HepG2 (cell line): ENCODE measurements around the gene KRTAP5-6.

Source experiments
- NR2C2 ChIP-seq: sonication (generic); formaldehyde crosslinking; IDR thresholded peaks from 2 replicates; pipeline ENCODE4 v1.4.0; 2020; ENCODE audit warnings: missing genetic modification reagents, mild to moderate bottlenecking, moderate library complexity, borderline replicate concordance
- TF ChIP-seq, protein P1 (sequence below), 2 experiments: sonication (generic) in 1 of 2; formaldehyde crosslinking in 1 of 2; IDR thresholded peaks; 2 replicates each; pipeline versions ENCODE4 v1.5.1 to v1.6.1; 2011 to 2020; ENCODE audit warnings: borderline replicate concordance in 1 of 2, low read depth in 1 of 2, low read length in 1 of 2, mild to moderate bottlenecking in 1 of 2, missing genetic modification reagents in 1 of 2, moderate library complexity in 1 of 2
- TF ChIP-seq, protein P2 (sequence below): sonication (generic); formaldehyde crosslinking; IDR thresholded peaks from 2 replicates; pipeline ENCODE4 v1.5.0; 2020; ENCODE audit warnings: mild to moderate bottlenecking, missing genetic modification reagents, borderline replicate concordance

DNA sequence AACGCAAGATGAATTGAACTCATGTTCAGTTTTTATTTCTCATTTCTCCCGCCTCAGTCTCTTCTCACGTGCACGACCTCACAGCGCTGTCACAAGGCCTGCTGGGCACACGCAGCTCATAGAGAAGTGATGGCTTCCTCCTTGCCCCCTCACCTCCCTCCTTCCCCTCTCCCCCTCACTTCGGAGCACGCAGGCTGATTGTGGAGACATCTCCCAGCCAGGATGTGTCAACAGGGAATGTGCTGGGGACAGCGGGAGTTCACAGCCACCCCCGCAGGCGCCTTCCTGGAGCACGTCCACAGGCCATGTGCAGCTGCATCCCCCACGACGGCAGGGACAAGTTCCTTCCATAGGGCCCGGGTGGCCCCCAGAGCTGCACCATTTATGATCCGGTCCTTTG is 29.1 kb upstream of the KRTAP5-6 start:
- TF ChIP-seq, protein P1, sequence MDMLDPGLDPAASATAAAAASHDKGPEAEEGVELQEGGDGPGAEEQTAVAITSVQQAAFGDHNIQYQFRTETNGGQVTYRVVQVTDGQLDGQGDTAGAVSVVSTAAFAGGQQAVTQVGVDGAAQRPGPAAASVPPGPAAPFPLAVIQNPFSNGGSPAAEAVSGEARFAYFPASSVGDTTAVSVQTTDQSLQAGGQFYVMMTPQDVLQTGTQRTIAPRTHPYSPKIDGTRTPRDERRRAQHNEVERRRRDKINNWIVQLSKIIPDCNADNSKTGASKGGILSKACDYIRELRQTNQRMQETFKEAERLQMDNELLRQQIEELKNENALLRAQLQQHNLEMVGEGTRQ (IDR thresholded peaks at IDR 0.05; ENCODE audit: low read depth, low read length), result no peak
- TF ChIP-seq, protein P1 (CRISPR knock-in tag; IDR thresholded peaks at IDR 0.05; ENCODE audit: borderline replicate concordance), result no peak
- TF ChIP-seq NR2C2 (CRISPR knock-in tag), result no peak
- TF ChIP-seq, protein P2, sequence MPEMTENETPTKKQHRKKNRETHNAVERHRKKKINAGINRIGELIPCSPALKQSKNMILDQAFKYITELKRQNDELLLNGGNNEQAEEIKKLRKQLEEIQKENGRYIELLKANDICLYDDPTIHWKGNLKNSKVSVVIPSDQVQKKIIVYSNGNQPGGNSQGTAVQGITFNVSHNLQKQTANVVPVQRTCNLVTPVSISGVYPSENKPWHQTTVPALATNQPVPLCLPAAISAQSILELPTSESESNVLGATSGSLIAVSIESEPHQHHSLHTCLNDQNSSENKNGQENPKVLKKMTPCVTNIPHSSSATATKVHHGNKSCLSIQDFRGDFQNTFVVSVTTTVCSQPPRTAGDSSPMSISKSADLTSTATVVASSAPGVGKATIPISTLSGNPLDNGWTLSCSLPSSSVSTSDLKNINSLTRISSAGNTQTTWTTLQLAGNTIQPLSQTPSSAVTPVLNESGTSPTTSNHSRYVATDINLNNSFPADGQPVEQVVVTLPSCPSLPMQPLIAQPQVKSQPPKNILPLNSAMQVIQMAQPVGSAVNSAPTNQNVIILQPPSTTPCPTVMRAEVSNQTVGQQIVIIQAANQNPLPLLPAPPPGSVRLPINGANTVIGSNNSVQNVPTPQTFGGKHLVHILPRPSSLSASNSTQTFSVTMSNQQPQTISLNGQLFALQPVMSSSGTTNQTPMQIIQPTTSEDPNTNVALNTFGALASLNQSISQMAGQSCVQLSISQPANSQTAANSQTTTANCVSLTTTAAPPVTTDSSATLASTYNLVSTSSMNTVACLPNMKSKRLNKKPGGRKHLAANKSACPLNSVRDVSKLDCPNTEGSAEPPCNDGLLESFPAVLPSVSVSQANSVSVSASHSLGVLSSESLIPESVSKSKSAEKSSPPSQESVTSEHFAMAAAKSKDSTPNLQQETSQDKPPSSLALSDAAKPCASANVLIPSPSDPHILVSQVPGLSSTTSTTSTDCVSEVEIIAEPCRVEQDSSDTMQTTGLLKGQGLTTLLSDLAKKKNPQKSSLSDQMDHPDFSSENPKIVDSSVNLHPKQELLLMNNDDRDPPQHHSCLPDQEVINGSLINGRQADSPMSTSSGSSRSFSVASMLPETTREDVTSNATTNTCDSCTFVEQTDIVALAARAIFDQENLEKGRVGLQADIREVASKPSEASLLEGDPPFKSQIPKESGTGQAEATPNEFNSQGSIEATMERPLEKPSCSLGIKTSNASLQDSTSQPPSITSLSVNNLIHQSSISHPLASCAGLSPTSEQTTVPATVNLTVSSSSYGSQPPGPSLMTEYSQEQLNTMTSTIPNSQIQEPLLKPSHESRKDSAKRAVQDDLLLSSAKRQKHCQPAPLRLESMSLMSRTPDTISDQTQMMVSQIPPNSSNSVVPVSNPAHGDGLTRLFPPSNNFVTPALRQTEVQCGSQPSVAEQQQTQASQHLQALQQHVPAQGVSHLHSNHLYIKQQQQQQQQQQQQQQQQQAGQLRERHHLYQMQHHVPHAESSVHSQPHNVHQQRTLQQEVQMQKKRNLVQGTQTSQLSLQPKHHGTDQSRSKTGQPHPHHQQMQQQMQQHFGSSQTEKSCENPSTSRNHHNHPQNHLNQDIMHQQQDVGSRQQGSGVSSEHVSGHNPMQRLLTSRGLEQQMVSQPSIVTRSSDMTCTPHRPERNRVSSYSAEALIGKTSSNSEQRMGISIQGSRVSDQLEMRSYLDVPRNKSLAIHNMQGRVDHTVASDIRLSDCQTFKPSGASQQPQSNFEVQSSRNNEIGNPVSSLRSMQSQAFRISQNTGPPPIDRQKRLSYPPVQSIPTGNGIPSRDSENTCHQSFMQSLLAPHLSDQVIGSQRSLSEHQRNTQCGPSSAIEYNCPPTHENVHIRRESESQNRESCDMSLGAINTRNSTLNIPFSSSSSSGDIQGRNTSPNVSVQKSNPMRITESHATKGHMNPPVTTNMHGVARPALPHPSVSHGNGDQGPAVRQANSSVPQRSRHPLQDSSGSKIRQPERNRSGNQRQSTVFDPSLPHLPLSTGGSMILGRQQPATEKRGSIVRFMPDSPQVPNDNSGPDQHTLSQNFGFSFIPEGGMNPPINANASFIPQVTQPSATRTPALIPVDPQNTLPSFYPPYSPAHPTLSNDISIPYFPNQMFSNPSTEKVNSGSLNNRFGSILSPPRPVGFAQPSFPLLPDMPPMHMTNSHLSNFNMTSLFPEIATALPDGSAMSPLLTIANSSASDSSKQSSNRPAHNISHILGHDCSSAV (CRISPR knock-in tag), result no peak
